HepG2 (cell line): ENCODE data around the gene DPP6. TPM values are rescaled to one million over a fixed set of nuclear protein-coding genes. Genes with fewer than 3 reads are reported as not detected.

ENCODE experiments used
- CBFB ChIP-seq: sonication (generic); formaldehyde crosslinking; IDR thresholded peaks from 2 replicates; pipeline ENCODE4 v1.4.0; 2020; ENCODE audit warnings: missing genetic modification reagents
- RAD21 ChIP-seq: fragments of 450-650 bp; formaldehyde crosslinking; IDR thresholded peaks from 2 replicates; pipeline ENCODE4 v1.5.0; 2020; ENCODE audit warnings: mild to moderate bottlenecking
- SMARCC2 ChIP-seq: fragments of 450-650 bp; IDR thresholded peaks from 2 replicates; pipeline ENCODE4 v1.6.1; 2017; ENCODE audit warnings: antibody characterized with exemption, mild to moderate bottlenecking
- ZFYVE20 ChIP-seq: sonication (generic); formaldehyde crosslinking; IDR thresholded peaks from 2 replicates; pipeline ENCODE4 v1.8.0; 2023; ENCODE audit warnings: low read depth, mild to moderate bottlenecking, moderate library complexity, missing genetic modification reagents, borderline replicate concordance
- ZNF224 ChIP-seq: sonication (generic); formaldehyde crosslinking; IDR thresholded peaks from 2 replicates; pipeline ENCODE4 v1.5.0; 2020; ENCODE audit warnings: mild to moderate bottlenecking, missing genetic modification reagents
- ZNF232 ChIP-seq: sonication (generic); formaldehyde crosslinking; IDR thresholded peaks from 2 replicates; pipeline ENCODE4 v1.4.0; 2020; ENCODE audit warnings: missing genetic modification reagents, borderline replicate concordance
- ZNF451 ChIP-seq: sonication (generic); formaldehyde crosslinking; IDR thresholded peaks from 2 replicates; pipeline ENCODE4 v1.5.0; 2020; ENCODE audit warnings: mild to moderate bottlenecking, missing genetic modification reagents
- ZNF619 ChIP-seq: sonication (generic); formaldehyde crosslinking; IDR thresholded peaks from 2 replicates; pipeline ENCODE4 v1.4.0; 2020; ENCODE audit warnings: mild to moderate bottlenecking, missing genetic modification reagents
- ZNF660 ChIP-seq: sonication (generic); formaldehyde crosslinking; IDR thresholded peaks from 2 replicates; pipeline ENCODE4 v1.5.1; 2020; ENCODE audit warnings: mild to moderate bottlenecking, low read depth, missing genetic modification reagents, borderline replicate concordance
- ZSCAN31 ChIP-seq: sonication (generic); formaldehyde crosslinking; IDR thresholded peaks from 2 replicates; pipeline ENCODE4 v1.5.0; 2020; ENCODE audit warnings: low read depth, mild to moderate bottlenecking, missing genetic modification reagents
- polyA plus RNA-seq, 8 experiments: library from polyadenylated mRNA; depleted of rRNA in 3 of 8; stranded (reverse) in 7 of 8; unstranded in 1 of 8; fragments of >200 nt; fragmentation: Illumina TruSeq in 4 of 8; extraction: Trizol in 4 of 8; gene quantifications; 2 replicates each; pipeline versions ENCODE4 v1.2.1 to v1.2.3, GENCODE V29; 2011 to 2016; ENCODE audit warnings: low read depth in 4 of 8, missing spikeins in 1 of 8, mixed read lengths in 1 of 8; ENCODE audit not compliant: insufficient read depth in 1 of 8
- total RNA-seq, 5 experiments: library from RNA; depleted of rRNA; stranded (reverse); fragments of >200 nt; fragmentation: Illumina TruSeq; extraction: Trizol; gene quantifications; 2 replicates each; pipeline ENCODE4 v1.2.3, GENCODE V29; 2016; ENCODE audit warnings: low read depth in 1 of 5
- TF ChIP-seq, protein P1 (sequence below): sonication (generic); formaldehyde crosslinking; IDR thresholded peaks from 2 replicates; pipeline ENCODE4 v1.5.1; 2020; ENCODE audit warnings: mild to moderate bottlenecking, missing genetic modification reagents, borderline replicate concordance
- TF ChIP-seq, protein P2 (sequence below): sonication (generic); formaldehyde crosslinking; IDR thresholded peaks from 2 replicates; pipeline ENCODE4 v1.4.0; 2020; ENCODE audit warnings: missing genetic modification reagents
- TF ChIP-seq, protein P3 (sequence below), 2 experiments: sonication (generic) in 1 of 2; formaldehyde crosslinking in 1 of 2; IDR thresholded peaks; 2 replicates each; pipeline versions ENCODE4 v1.4.0 to v1.6.1; 2016 to 2020; ENCODE audit warnings: borderline replicate concordance in 1 of 2, low read depth in 1 of 2, mild to moderate bottlenecking in 1 of 2, missing genetic modification reagents in 1 of 2

Gene DPP6
- total and polyA plus RNA-seq, 2 of the 13 experiments (the other 11 are each of a cell fraction or from before 2014, with no cell fraction given), result not detected

DNA sequence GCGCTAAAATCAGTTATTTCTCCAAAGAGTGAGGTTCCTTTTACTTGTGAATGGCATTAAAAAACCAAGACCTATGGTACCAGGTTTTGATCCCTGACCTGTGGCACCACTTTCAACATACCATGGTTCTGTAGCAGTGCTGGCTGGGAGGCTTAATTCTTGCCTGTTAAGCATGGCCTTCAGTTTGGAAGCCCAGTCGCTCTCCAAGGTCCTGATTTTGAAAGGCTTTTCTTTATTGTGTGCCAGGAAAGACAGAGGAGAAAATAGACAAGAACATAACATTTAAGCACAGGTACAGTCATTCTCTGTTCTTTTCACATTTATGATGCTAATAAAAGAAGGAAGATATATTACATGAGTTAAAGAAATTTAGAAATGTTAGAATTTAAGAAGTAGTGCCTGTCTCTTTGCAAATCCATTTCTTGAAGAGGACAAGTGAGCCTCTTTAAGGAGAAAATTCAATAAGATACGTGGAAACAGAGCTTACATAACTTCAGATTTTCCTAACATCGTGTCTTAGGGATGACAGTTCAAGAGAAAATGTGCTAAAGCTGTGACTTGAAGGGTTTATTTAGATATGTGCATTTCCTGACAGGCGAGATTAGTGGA lies 357.6 kb downstream of the DPP6 start (continued):
- TF ChIP-seq, protein P1, sequence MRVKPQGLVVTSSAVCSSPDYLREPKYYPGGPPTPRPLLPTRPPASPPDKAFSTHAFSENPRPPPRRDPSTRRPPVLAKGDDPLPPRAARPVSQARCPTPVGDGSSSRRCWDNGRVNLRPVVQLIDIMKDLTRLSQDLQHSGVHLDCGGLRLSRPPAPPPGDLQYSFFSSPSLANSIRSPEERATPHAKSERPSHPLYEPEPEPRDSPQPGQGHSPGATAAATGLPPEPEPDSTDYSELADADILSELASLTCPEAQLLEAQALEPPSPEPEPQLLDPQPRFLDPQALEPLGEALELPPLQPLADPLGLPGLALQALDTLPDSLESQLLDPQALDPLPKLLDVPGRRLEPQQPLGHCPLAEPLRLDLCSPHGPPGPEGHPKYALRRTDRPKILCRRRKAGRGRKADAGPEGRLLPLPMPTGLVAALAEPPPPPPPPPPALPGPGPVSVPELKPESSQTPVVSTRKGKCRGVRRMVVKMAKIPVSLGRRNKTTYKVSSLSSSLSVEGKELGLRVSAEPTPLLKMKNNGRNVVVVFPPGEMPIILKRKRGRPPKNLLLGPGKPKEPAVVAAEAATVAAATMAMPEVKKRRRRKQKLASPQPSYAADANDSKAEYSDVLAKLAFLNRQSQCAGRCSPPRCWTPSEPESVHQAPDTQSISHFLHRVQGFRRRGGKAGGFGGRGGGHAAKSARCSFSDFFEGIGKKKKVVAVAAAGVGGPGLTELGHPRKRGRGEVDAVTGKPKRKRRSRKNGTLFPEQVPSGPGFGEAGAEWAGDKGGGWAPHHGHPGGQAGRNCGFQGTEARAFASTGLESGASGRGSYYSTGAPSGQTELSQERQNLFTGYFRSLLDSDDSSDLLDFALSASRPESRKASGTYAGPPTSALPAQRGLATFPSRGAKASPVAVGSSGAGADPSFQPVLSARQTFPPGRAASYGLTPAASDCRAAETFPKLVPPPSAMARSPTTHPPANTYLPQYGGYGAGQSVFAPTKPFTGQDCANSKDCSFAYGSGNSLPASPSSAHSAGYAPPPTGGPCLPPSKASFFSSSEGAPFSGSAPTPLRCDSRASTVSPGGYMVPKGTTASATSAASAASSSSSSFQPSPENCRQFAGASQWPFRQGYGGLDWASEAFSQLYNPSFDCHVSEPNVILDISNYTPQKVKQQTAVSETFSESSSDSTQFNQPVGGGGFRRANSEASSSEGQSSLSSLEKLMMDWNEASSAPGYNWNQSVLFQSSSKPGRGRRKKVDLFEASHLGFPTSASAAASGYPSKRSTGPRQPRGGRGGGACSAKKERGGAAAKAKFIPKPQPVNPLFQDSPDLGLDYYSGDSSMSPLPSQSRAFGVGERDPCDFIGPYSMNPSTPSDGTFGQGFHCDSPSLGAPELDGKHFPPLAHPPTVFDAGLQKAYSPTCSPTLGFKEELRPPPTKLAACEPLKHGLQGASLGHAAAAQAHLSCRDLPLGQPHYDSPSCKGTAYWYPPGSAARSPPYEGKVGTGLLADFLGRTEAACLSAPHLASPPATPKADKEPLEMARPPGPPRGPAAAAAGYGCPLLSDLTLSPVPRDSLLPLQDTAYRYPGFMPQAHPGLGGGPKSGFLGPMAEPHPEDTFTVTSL (CRISPR knock-in tag), result no peak
- TF ChIP-seq ZSCAN31 (CRISPR knock-in tag) (no peak), CBFB (CRISPR knock-in tag) (no peak), ZNF619 (CRISPR knock-in tag) (no peak), RAD21 (CRISPR knock-in tag) (no peak), ZNF232 (CRISPR knock-in tag) (peak; percentile 45; the same call in 1 of the 2 replicates), ZNF451 (CRISPR knock-in tag) (no peak), SMARCC2 (no peak), ZNF224 (CRISPR knock-in tag) (no peak), ZFYVE20 (no peak), ZNF660 (CRISPR knock-in tag) (no peak)
- TF ChIP-seq, protein P2, sequence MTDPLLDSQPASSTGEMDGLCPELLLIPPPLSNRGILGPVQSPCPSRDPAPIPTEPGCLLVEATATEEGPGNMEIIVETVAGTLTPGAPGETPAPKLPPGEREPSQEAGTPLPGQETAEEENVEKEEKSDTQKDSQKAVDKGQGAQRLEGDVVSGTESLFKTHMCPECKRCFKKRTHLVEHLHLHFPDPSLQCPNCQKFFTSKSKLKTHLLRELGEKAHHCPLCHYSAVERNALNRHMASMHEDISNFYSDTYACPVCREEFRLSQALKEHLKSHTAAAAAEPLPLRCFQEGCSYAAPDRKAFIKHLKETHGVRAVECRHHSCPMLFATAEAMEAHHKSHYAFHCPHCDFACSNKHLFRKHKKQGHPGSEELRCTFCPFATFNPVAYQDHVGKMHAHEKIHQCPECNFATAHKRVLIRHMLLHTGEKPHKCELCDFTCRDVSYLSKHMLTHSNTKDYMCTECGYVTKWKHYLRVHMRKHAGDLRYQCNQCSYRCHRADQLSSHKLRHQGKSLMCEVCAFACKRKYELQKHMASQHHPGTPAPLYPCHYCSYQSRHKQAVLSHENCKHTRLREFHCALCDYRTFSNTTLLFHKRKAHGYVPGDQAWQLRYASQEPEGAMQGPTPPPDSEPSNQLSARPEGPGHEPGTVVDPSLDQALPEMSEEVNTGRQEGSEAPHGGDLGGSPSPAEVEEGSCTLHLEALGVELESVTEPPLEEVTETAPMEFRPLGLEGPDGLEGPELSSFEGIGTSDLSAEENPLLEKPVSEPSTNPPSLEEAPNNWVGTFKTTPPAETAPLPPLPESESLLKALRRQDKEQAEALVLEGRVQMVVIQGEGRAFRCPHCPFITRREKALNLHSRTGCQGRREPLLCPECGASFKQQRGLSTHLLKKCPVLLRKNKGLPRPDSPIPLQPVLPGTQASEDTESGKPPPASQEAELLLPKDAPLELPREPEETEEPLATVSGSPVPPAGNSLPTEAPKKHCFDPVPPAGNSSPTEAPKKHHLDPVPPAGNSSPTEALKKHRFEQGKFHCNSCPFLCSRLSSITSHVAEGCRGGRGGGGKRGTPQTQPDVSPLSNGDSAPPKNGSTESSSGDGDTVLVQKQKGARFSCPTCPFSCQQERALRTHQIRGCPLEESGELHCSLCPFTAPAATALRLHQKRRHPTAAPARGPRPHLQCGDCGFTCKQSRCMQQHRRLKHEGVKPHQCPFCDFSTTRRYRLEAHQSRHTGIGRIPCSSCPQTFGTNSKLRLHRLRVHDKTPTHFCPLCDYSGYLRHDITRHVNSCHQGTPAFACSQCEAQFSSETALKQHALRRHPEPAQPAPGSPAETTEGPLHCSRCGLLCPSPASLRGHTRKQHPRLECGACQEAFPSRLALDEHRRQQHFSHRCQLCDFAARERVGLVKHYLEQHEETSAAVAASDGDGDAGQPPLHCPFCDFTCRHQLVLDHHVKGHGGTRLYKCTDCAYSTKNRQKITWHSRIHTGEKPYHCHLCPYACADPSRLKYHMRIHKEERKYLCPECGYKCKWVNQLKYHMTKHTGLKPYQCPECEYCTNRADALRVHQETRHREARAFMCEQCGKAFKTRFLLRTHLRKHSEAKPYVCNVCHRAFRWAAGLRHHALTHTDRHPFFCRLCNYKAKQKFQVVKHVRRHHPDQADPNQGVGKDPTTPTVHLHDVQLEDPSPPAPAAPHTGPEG, result no peak
- TF ChIP-seq, protein P3, sequence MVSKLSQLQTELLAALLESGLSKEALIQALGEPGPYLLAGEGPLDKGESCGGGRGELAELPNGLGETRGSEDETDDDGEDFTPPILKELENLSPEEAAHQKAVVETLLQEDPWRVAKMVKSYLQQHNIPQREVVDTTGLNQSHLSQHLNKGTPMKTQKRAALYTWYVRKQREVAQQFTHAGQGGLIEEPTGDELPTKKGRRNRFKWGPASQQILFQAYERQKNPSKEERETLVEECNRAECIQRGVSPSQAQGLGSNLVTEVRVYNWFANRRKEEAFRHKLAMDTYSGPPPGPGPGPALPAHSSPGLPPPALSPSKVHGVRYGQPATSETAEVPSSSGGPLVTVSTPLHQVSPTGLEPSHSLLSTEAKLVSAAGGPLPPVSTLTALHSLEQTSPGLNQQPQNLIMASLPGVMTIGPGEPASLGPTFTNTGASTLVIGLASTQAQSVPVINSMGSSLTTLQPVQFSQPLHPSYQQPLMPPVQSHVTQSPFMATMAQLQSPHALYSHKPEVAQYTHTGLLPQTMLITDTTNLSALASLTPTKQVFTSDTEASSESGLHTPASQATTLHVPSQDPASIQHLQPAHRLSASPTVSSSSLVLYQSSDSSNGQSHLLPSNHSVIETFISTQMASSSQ (IDR thresholded peaks at IDR 0.05; ENCODE audit: low read depth), result no peak
- TF ChIP-seq, protein P3 (CRISPR knock-in tag; IDR thresholded peaks at IDR 0.05; ENCODE audit: borderline replicate concordance), result no peak
